Astrocyte (in vitro differentiated cells and primary cell): ENCODE measurements around the gene DDX25. TPM values are rescaled to one million over a fixed set of nuclear protein-coding genes. Genes with fewer than 3 reads are reported as not detected.

Source experiments
- DNase-seq: peaks from one replicate; pipeline ENCODE4 v3.0.0-alpha.2; 2010; ENCODE audit warnings: low read depth
- FAIRE-seq: peaks from 2 replicates; lab custom pipeline; 2011; peaks lifted over from hg19 to GRCh38; lab: Jason Lieb, UNC
- H2AFZ ChIP-seq: 2 replicates; pipeline ENCODE4 v1.6.0; 2012; ENCODE audit warnings: low read depth, low read length, inconsistent platforms
- H3K27ac ChIP-seq: 2 replicates; pipeline ENCODE4 v1.5.1; 2011; ENCODE audit warnings: low read depth, low read length, inconsistent platforms
- H3K27me3 ChIP-seq: 2 replicates; pipeline ENCODE4 v1.6.0; 2011; ENCODE audit warnings: low read length, inconsistent platforms; ENCODE audit not compliant: insufficient read depth
- H3K36me3 ChIP-seq: 2 replicates; pipeline ENCODE4 v1.5.1; 2011; ENCODE audit warnings: low read length, inconsistent platforms; ENCODE audit not compliant: insufficient read depth
- H3K4me1 ChIP-seq: 2 replicates; pipeline ENCODE4 v1.5.1; 2011; ENCODE audit warnings: low read length, inconsistent platforms; ENCODE audit not compliant: insufficient read depth
- H3K4me2 ChIP-seq: 2 replicates; pipeline ENCODE4 v1.6.0; 2012; ENCODE audit warnings: low read length, inconsistent platforms
- H3K4me3 ChIP-seq: 2 replicates; pipeline ENCODE4 v1.5.1; 2011; ENCODE audit warnings: low read depth, mild to moderate bottlenecking, low read length, inconsistent platforms; ENCODE audit not compliant: insufficient read depth
- H3K79me2 ChIP-seq: 2 replicates; pipeline ENCODE4 v1.6.0; 2012; ENCODE audit warnings: mild to moderate bottlenecking, low read length, inconsistent platforms; ENCODE audit not compliant: insufficient read depth
- H3K9ac ChIP-seq: 2 replicates; pipeline ENCODE4 v1.6.0; 2012; ENCODE audit warnings: mild to moderate bottlenecking, low read length, inconsistent platforms
- H3K9me3 ChIP-seq: 2 replicates; pipeline ENCODE4 v1.5.1; 2012; ENCODE audit warnings: low read depth, mild to moderate bottlenecking, low read length, inconsistent platforms; ENCODE audit not compliant: insufficient read depth
- H4K20me1 ChIP-seq: 2 replicates; pipeline ENCODE4 v1.6.0; 2012; ENCODE audit warnings: low read length, inconsistent platforms; ENCODE audit not compliant: insufficient read depth
- H3K27ac Mint-ChIP-seq: one replicate; pipeline ENCODE4 v1.8.0; 2021; ENCODE audit warnings: mild to moderate bottlenecking, mixed read lengths; ENCODE audit not compliant: unreplicated experiment
- H3K27me3 Mint-ChIP-seq: one replicate; pipeline ENCODE4 v1.8.0; 2021; ENCODE audit warnings: low read depth, mixed read lengths; ENCODE audit not compliant: unreplicated experiment
- H3K36me3 Mint-ChIP-seq: one replicate; pipeline ENCODE4 v1.8.0; 2021; ENCODE audit warnings: low read depth, mixed read lengths; ENCODE audit not compliant: unreplicated experiment
- H3K4me1 Mint-ChIP-seq: one replicate; pipeline ENCODE4 v1.8.0; 2021; ENCODE audit warnings: low read depth, mixed read lengths; ENCODE audit not compliant: unreplicated experiment
- H3K4me3 Mint-ChIP-seq: one replicate; pipeline ENCODE4 v1.8.0; 2021; ENCODE audit warnings: mild to moderate bottlenecking, moderate library complexity, mixed read lengths; ENCODE audit not compliant: unreplicated experiment
- H3K9me3 Mint-ChIP-seq: one replicate; pipeline ENCODE4 v1.8.0; 2021; ENCODE audit warnings: mild to moderate bottlenecking, mixed read lengths; ENCODE audit not compliant: unreplicated experiment
- CTCF ChIP-seq: IDR thresholded peaks from 2 replicates; pipeline ENCODE4 v1.5.1; 2011; ENCODE audit warnings: low read depth, mild to moderate bottlenecking, inconsistent platforms, low read length, moderate library complexity; ENCODE audit not compliant: insufficient read depth
- EZH2 ChIP-seq: IDR thresholded peaks from 2 replicates; pipeline ENCODE4 v1.6.1; 2012; ENCODE audit warnings: mild to moderate bottlenecking, low read length, inconsistent platforms; ENCODE audit not compliant: insufficient read depth
- total RNA-seq: library from RNA; stranded (reverse); gene quantifications from 2 replicates; pipeline ENCODE4 v1.2.1, GENCODE V29; 2021

DDX25 gene
- total RNA-seq, 1 donor from 2014 or later = 1.1 TPM

DNA sequence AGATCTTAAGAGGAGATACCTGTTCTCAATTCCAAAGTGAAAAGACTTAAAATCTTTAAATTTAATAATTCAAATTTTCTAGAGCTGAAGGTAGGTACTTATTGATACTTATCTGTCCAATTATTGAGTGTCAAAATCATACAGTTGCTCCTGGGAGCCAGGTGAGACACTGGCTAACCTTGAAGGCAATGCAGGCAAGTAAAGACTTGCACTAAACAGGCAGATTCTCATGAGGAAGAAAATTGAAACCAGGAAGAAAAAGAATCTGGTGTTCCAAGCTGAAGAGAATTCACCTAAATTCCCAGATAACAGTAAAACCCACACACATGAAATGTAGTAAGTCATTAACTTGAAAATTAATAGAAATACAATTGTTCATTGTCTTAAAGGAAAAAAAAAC is 71.8 kb downstream of the DDX25 start:
- Histone ChIP-seq H3K4me2 (no peak overlapping the region), H4K20me1 (no peaks in the 10 kb centered on the region), H3K9me3 (no peaks in the 10 kb centered on the region), H2AFZ (no peak overlapping the region), H3K79me2 (no peaks in the 10 kb centered on the region), H3K27me3 (no peaks in the 10 kb centered on the region), H3K36me3 (no peaks in the 10 kb centered on the region), H3K4me3 (no peak overlapping the region), H3K4me1 (no peaks in the 10 kb centered on the region), H3K27ac (no peak overlapping the region), H3K9ac (no peak overlapping the region)
- Mint-ChIP-seq H3K27me3 (no peaks in the 10 kb centered on the region), H3K36me3 (peaks cover under 1% of the 10 kb centered on the region), H3K9me3 (no peaks in the 10 kb centered on the region), H3K4me3 (no peak overlapping the region), H3K27ac (no peak overlapping the region), H3K4me1 (peaks cover 6% of the 10 kb centered on the region)
- DNase-seq (no peak), FAIRE-seq (no peak)
- TF ChIP-seq EZH2 = no peak
- TF ChIP-seq CTCF = no peak

DNA sequence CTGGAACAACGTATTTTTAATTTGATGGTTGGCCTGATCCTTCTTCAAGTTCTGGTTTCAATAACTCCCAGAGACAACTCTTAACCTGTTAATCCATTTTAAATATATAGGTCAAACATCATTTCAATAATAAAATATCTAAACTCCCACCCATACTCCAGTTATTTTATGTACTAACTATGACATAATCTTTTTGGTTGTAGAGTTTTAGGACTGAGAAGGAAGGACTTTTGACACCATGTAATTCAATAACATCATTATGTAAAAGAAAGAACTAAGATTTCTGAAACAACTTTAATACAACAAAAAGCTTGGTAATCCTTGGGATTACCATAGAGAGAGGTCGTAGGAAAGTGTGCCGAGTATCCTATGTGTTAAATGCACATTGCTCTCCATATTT is 73.0 kb downstream of the DDX25 start:
- Histone ChIP-seq H3K9me3 (no peaks in the 10 kb centered on the region), H3K27ac (no peak overlapping the region), H3K27me3 (no peaks in the 10 kb centered on the region), H2AFZ (no peak overlapping the region), H3K79me2 (no peaks in the 10 kb centered on the region), H3K4me2 (no peak overlapping the region), H3K4me1 (no peaks in the 10 kb centered on the region), H3K9ac (no peak overlapping the region), H4K20me1 (no peaks in the 10 kb centered on the region), H3K4me3 (no peak overlapping the region), H3K36me3 (no peaks in the 10 kb centered on the region)
- no peak for TF ChIP-seq EZH2
- no peak for TF ChIP-seq CTCF
- no peak overlapping the region for H3K27ac Mint-ChIP-seq
- peaks cover 1% of the 10 kb centered on the region for H3K36me3 Mint-ChIP-seq
- H3K4me3 Mint-ChIP-seq = no peak overlapping the region
- no peaks in the 10 kb centered on the region for H3K9me3 Mint-ChIP-seq
- no peak for FAIRE-seq
- peaks cover 6% of the 10 kb centered on the region for H3K4me1 Mint-ChIP-seq
- no peaks in the 10 kb centered on the region for H3K27me3 Mint-ChIP-seq
- no peak for DNase-seq

DNA sequence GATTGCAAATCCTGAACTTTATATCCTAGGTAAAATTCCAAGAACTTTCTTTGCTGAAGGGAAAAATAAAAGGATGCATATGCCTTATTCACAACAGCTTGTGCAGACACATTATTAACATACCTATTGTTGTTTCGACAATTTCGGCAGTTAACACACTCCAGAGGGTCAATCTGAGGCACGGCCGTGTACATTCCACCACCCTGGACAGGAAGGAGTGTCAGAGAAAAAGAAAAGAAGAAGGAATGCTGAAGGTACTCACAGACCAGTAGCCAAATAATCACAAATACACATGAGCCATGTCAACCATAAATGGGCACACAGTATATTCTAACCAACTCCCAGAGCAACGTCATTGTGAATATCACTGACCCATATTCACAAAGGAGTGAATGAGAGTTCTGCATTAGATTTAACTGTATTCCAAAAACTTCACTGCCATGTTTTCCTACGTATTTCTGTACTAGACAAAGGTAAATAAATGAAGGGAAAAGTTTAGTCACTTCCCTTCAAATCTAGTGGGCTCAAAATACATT is 73.9 kb downstream of the DDX25 start:
- H3K4me3 Mint-ChIP-seq = no peak overlapping the region
- no peak overlapping the region for H3K27ac Mint-ChIP-seq
- Histone ChIP-seq H3K9ac (no peak overlapping the region), H3K4me1 (no peaks in the 10 kb centered on the region), H3K27ac (no peak overlapping the region), H3K79me2 (no peaks in the 10 kb centered on the region), H3K9me3 (no peaks in the 10 kb centered on the region), H3K4me2 (no peak overlapping the region), H3K36me3 (no peaks in the 10 kb centered on the region), H4K20me1 (no peaks in the 10 kb centered on the region), H2AFZ (no peak overlapping the region), H3K27me3 (no peaks in the 10 kb centered on the region), H3K4me3 (no peak overlapping the region)
- peaks cover 3% of the 10 kb centered on the region for H3K36me3 Mint-ChIP-seq
- TF ChIP-seq EZH2 = no peak
- no peak for TF ChIP-seq CTCF
- H3K4me1 Mint-ChIP-seq = peaks cover 9% of the 10 kb centered on the region
- no peaks in the 10 kb centered on the region for H3K9me3 Mint-ChIP-seq
- no peak for DNase-seq
- no peak for FAIRE-seq
- no peaks in the 10 kb centered on the region for H3K27me3 Mint-ChIP-seq
